GM18519 (cell line): ENCODE results near the gene SUGT1.

ENCODE experiments used
- ATAC-seq: cut with Tn5 transposase; IDR thresholded peaks from one replicate; pipeline ENCODE4 v1.9.1; 2021; ENCODE audit warnings: mild to moderate bottlenecking, moderate library complexity; ENCODE audit not compliant: unreplicated experiment, low FRiP score

The SUGT1 gene

GRCh38 chr13:52734075-52734623, 81.5 kb downstream of the SUGT1 start:
- ATAC-seq = no peak

GRCh38 chr13:52736891-52737290, 84.3 kb downstream of the SUGT1 start:
- no peak for ATAC-seq

GRCh38 chr13:52737451-52737850, 84.8 kb downstream of the SUGT1 start:
- no peak for ATAC-seq

- no peak for ATAC-seq
Observed at GRCh38 chr13:52737965-52738364, 85.3 kb downstream of the SUGT1 start.

GRCh38 chr13:52738719-52739467, 86.3 kb downstream of the SUGT1 start:
- ATAC-seq = peak; percentile 50

- ATAC-seq = no peak
Observed at GRCh38 chr13:52739468-52740071, 86.9 kb downstream of the SUGT1 start, which contains the start of gene CNMD. TSS of gene CNMD (minus strand) at chr13:52739820. CDS start at chr13:52739701, 119 bp downstream.

GRCh38 chr13:52743569-52743968, 90.9 kb downstream of the SUGT1 start:
- ATAC-seq = no peak

GRCh38 chr13:52743988-52744387, 91.4 kb downstream of the SUGT1 start:
- no peak for ATAC-seq

GRCh38 chr13:52744842-52745375, 92.3 kb downstream of the SUGT1 start:
- ATAC-seq = no peak

GRCh38 chr13:52746141-52746540, 93.5 kb downstream of the SUGT1 start:
- ATAC-seq = no peak

- no peak for ATAC-seq
Observed at GRCh38 chr13:52749419-52749818, 96.8 kb downstream of the SUGT1 start.
